CD4-positive, alpha-beta T cell (primary cell): ENCODE measurements around the gene CRYBB3. TPM values are rescaled to one million over a fixed set of nuclear protein-coding genes. Genes with fewer than 3 reads are reported as not detected.

Experiments
- ATAC-seq: fragments of 200-7000 bp; cut with Tn5 transposase; one replicate; pipeline ENCODE4 v1.10.0; 2022; ENCODE audit warnings: mild to moderate bottlenecking; ENCODE audit not compliant: poor library complexity
- CTCF ChIA-PET: fragments of 350-600 bp; sonication (Branson Sonifier 250); formaldehyde crosslinking; loops from one replicate; lab custom pipeline; 2021; ENCODE audit warnings: antibody characterized with exemption, inconsistent platforms; lab: Charles Lee
- POLR2A ChIA-PET: fragments of 350-600 bp; sonication (Branson Sonifier 250); formaldehyde crosslinking; loops from one replicate; lab custom pipeline; 2021; ENCODE audit warnings: antibody characterized with exemption, inconsistent platforms; lab: Charles Lee
- DNase-seq, 14 experiments: peaks; one replicate each; pipeline ENCODE4 v3.0.0-alpha.2; 2013 to 2020; ENCODE audit warnings: mixed read lengths in 2 of 14
- H3K27ac ChIP-seq, 2 donors: one replicate each; pipeline versions ENCODE4 v1.5.1 to v1.7.0; 2013; ENCODE audit warnings: low read length in 2 of 2, low read depth in 1 of 2, mild to moderate bottlenecking in 1 of 2
- H3K27me3 ChIP-seq, 2 experiments: 1 replicate in 1 of 2; 2 replicates in 1 of 2; pipeline versions ENCODE4 v1.6.1 to v1.7.0; 2013; ENCODE audit warnings: low read length in 2 of 2, control low read depth in 1 of 2, mild to moderate bottlenecking in 1 of 2, moderate library complexity in 1 of 2; ENCODE audit not compliant: insufficient read depth in 2 of 2, control insufficient read depth in 1 of 2
- H3K36me3 ChIP-seq: one replicate; pipeline ENCODE4 v1.6.1; 2013; ENCODE audit warnings: low read length, control low read depth; ENCODE audit not compliant: insufficient read depth
- H3K4me1 ChIP-seq: one replicate; pipeline ENCODE4 v1.6.1; 2013; ENCODE audit warnings: low read length, control low read depth; ENCODE audit not compliant: insufficient read depth
- H3K4me3 ChIP-seq: one replicate; pipeline ENCODE4 v1.5.1; 2013; ENCODE audit warnings: mild to moderate bottlenecking, low read length, moderate library complexity
- H3K9me3 ChIP-seq, 2 experiments: 1 replicate in 1 of 2; 2 replicates in 1 of 2; pipeline versions ENCODE4 v1.6.1 to v1.7.0; 2013; ENCODE audit warnings: low read length in 2 of 2, mild to moderate bottlenecking in 2 of 2, control low read depth in 1 of 2, moderate library complexity in 1 of 2; ENCODE audit not compliant: control insufficient read depth in 1 of 2, insufficient read depth in 1 of 2
- H3K27ac Mint-ChIP-seq: one replicate; pipeline ENCODE4 v1.8.0; 2020; ENCODE audit warnings: mixed read lengths
- H3K27me3 Mint-ChIP-seq: one replicate; pipeline ENCODE4 v1.8.0; 2021; ENCODE audit warnings: mixed read lengths
- H3K36me3 Mint-ChIP-seq: one replicate; pipeline ENCODE4 v1.8.0; 2021; ENCODE audit warnings: low read depth, mixed read lengths
- H3K4me1 Mint-ChIP-seq: one replicate; pipeline ENCODE4 v1.8.0; 2021; ENCODE audit warnings: low read depth, mixed read lengths
- H3K4me3 Mint-ChIP-seq: one replicate; pipeline ENCODE4 v1.8.0; 2020; ENCODE audit warnings: mild to moderate bottlenecking, mixed read lengths
- H3K9me3 Mint-ChIP-seq: one replicate; pipeline ENCODE4 v1.8.0; 2020; ENCODE audit warnings: mixed read lengths
- CTCF ChIP-seq: fragments of 200-600 bp; IDR thresholded peaks from one replicate; pipeline ENCODE4 v1.8.0; 2022; ENCODE audit warnings: antibody characterized with exemption, mild to moderate bottlenecking
- intact Hi-C, 2 experiments: fragments of 100-400 bp; cut with DNase I in 1 of 2; cut with micrococcal nuclease in 1 of 2; formaldehyde crosslinking; loops; one replicate each; pipeline versions ENCODE4 v1.15.1 to v1.9.0; 2023 to 2025; cut with DNase I, micrococcal nuclease
- total RNA-seq, 174 experiments: library from RNA in 2 of 174; stranded (reverse) in 2 of 174; gene quantifications; one replicate each; pipeline ENCODE4 v1.2.3 and lab custom pipeline; 2021 to 2026

Gene CRYBB3
- total RNA-seq, 2 experiments from 2014 or later: not detected

GRCh38 chr22:25212337-25212736, 12.7 kb downstream of the CRYBB3 start:
- Mint-ChIP-seq H3K4me1 (no peaks in the 10 kb centered on the region), H3K27ac (no peak overlapping the region), H3K9me3 (no peaks in the 10 kb centered on the region), H3K27me3 (peaks cover 22% of the 10 kb centered on the region), H3K4me3 (no peak overlapping the region), H3K36me3 (no peaks in the 10 kb centered on the region)
- no peak for TF ChIP-seq CTCF
- no peak for DNase-seq
- Histone ChIP-seq H3K27ac (no peak overlapping the region), H3K27me3 (no peaks in the 10 kb centered on the region), H3K4me3 (no peak overlapping the region), H3K4me1 (no peaks in the 10 kb centered on the region), H3K9me3 (peaks cover 0 to 8% of the 10 kb centered on the region in 2 experiments), H3K36me3 (no peaks in the 10 kb centered on the region)
- intact Hi-C loops: no loop called here
- no peak for ATAC-seq
- ChIA-PET CTCF (interaction anchor here (1.8 kb wide), 1 partner anchor 10 kb away, joined by 5 read pairs; no protein-coding TSS in a partner anchor), POLR2A (no interaction called here)

- no peak overlapping the region for H3K4me3 Mint-ChIP-seq
- peaks cover 22% of the 10 kb centered on the region for H3K27me3 Mint-ChIP-seq
These were observed 13.6 kb downstream of the CRYBB3 start for GRCh38 chr22:25213221-25213620.

GRCh38 chr22:25216230-25216629, 16.6 kb downstream of the CRYBB3 start:
- ChIA-PET CTCF (interaction anchor here (1.2 kb wide), 1 partner anchor 14 kb away, joined by 4 read pairs; no protein-coding TSS in a partner anchor), POLR2A (no interaction called here)
- H3K9me3 Mint-ChIP-seq: no peaks in the 10 kb centered on the region

More at GRCh38 chr22:25213221-25213620, 13.6 kb downstream of the CRYBB3 start:
- Histone ChIP-seq H3K4me3 (no peak overlapping the region), H3K9me3 (peaks cover 0 to 8% of the 10 kb centered on the region in 2 experiments), H3K27ac (no peak overlapping the region), H3K4me1 (no peaks in the 10 kb centered on the region), H3K36me3 (no peaks in the 10 kb centered on the region), H3K27me3 (no peaks in the 10 kb centered on the region)
- no peak for TF ChIP-seq CTCF
- Mint-ChIP-seq H3K9me3 (no peaks in the 10 kb centered on the region), H3K36me3 (no peaks in the 10 kb centered on the region), H3K4me1 (no peaks in the 10 kb centered on the region), H3K27ac (no peak overlapping the region)
- CTCF ChIA-PET: interaction anchor here (1.8 kb wide), 1 partner anchor 11 kb away, joined by 5 read pairs; no protein-coding TSS in a partner anchor
- DNase-seq: no peak
- POLR2A ChIA-PET: no interaction called here
- ATAC-seq: no peak
- intact Hi-C loops: no loop called here

More at GRCh38 chr22:25216230-25216629, 16.6 kb downstream of the CRYBB3 start:
- DNase-seq (no peak), ATAC-seq (no peak)
- peaks cover 2 to 4% of the 10 kb centered on the region in 2 experiments for H3K27me3 ChIP-seq
- H3K4me3 Mint-ChIP-seq: no peak overlapping the region
- peaks cover 0 to 8% of the 10 kb centered on the region in 2 experiments for H3K9me3 ChIP-seq
- H3K27ac ChIP-seq: no peak overlapping the region
- intact Hi-C loops: no loop called here
- no peak overlapping the region for H3K27ac Mint-ChIP-seq
- TF ChIP-seq CTCF: no peak
- H3K36me3 Mint-ChIP-seq: no peaks in the 10 kb centered on the region
- H3K4me3 ChIP-seq: no peak overlapping the region
- no peaks in the 10 kb centered on the region for H3K4me1 Mint-ChIP-seq
- H3K36me3 ChIP-seq: no peaks in the 10 kb centered on the region
- no peaks in the 10 kb centered on the region for H3K4me1 ChIP-seq
- peaks cover 35% of the 10 kb centered on the region for H3K27me3 Mint-ChIP-seq
